Measurements from ENCODE around the gene SPPL3. TPM values are rescaled to one million over a fixed set of nuclear protein-coding genes. Genes with fewer than 3 reads are reported as not detected.

The SPPL3 gene
- polyA plus RNA-seq, 1 of the 3 experiments (the other 2 are of a cell fraction) = 18.8 TPM

DNA sequence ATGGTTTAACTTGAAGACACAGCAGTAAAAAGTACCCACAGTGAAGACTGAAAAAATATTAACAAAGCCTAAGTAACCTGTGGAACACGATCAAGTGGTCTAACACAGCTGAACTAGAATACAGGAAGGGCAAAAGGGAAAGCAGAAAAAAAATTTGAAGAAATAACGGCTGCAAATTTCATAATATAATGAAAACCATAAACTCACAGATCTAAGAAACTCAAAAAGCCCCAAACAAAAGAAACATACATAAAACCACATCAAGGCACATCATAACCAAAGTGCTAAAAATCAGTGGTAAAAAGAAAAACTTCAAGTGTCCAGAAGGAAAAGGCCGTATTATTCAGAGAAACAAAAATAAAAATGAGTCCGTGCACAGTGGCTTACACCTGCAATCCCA lies 30.9 kb downstream of the SPPL3 start:
- no peak for DNase-seq
- Histone ChIP-seq H3K4me2 (no peak overlapping the region), H2AFZ (ENCODE audit: low read depth) (no peak overlapping the region), H3K9me2 (no peaks in the 10 kb centered on the region), H3K27ac (ENCODE audit: low read depth in 2 of 2, low read length in 1 of 2) (no peak overlapping the region), H3K79me2 (ENCODE audit: insufficient read depth) (peaks cover 75% of the 10 kb centered on the region), H3K27me3 (ENCODE audit: insufficient read depth) (no peaks in the 10 kb centered on the region), H3K9ac (no peak overlapping the region), H3K4me3 (ENCODE audit: low read depth in 2 of 2, low read length in 1 of 2) (no peak overlapping the region), H3K36me3 (replicated peaks in 1 of 2; ENCODE audit: control insufficient read depth in 1 of 2, insufficient read depth in 2 of 2, low read length in 1 of 2) (peaks cover 0 to 4% of the 10 kb centered on the region in 2 experiments), H3F3A (replicated peaks; ENCODE audit: insufficient read depth) (peaks cover 3% of the 10 kb centered on the region), H3K9me3 (no peaks in the 10 kb centered on the region), H4K20me1 (ENCODE audit: insufficient read depth) (peaks cover 7% of the 10 kb centered on the region; the same call in 1 of the 2 replicates), H3K4me1 (ENCODE audit: control insufficient read depth in 1 of 2, insufficient read depth in 2 of 2, low read depth in 1 of 2, low read length in 1 of 2) (0 out of 4 replicates have a peak, but pooled peaks cover 0 to 3% of the 10 kb centered on the region in 2 experiments)
- ChIA-PET POLR2A (no interaction called here), CTCF (interaction anchor here (0.7 kb wide), 1 partner anchor 83 kb away, joined by 4 read pairs; no protein-coding TSS in a partner anchor)
- WGBS (ENCODE audit: low lambda C conversion rate) = 95% methylated on average over 4 of the region's 4 CpGs
- TF ChIP-seq RXRA (IDR thresholded peaks at IDR 0.05; ENCODE audit: borderline replicate concordance, low read depth) (no peak), NRF1 (IDR thresholded peaks at IDR 0.05; ENCODE audit: low read depth, low read length) (no peak), USF2 (IDR thresholded peaks at IDR 0.05; ENCODE audit: borderline replicate concordance, low read depth, low read length) (no peak), SIN3A (IDR thresholded peaks at IDR 0.05; ENCODE audit: borderline replicate concordance, low read depth, low read length) (no peak), GATA2 (CRISPR knock-in tag; IDR thresholded peaks at IDR 0.05) (no peak), MXI1 (IDR thresholded peaks at IDR 0.05; ENCODE audit: low read depth, low read length) (no peak), FOXM1 (IDR thresholded peaks at IDR 0.05; ENCODE audit: low read depth) (no peak)

GRCh38 chr12:120872487-120872886 lies 31.7 kb downstream of the SPPL3 start:
- Histone ChIP-seq H3K4me1 (ENCODE audit: control insufficient read depth in 1 of 2, insufficient read depth in 2 of 2, low read depth in 1 of 2, low read length in 1 of 2) (0 out of 4 replicates have a peak, but pooled peaks cover 0 to 3% of the 10 kb centered on the region in 2 experiments), H3F3A (replicated peaks; ENCODE audit: insufficient read depth) (peaks cover 3% of the 10 kb centered on the region), H3K27me3 (ENCODE audit: insufficient read depth) (no peaks in the 10 kb centered on the region), H3K4me3 (ENCODE audit: low read depth in 2 of 2, low read length in 1 of 2) (no peak overlapping the region), H3K79me2 (ENCODE audit: insufficient read depth) (peaks cover 77% of the 10 kb centered on the region), H3K9ac (no peak overlapping the region), H3K27ac (ENCODE audit: low read depth in 2 of 2, low read length in 1 of 2) (no peak overlapping the region), H3K9me2 (no peaks in the 10 kb centered on the region), H4K20me1 (ENCODE audit: insufficient read depth) (peaks cover 7% of the 10 kb centered on the region; the same call in 1 of the 2 replicates), H2AFZ (ENCODE audit: low read depth) (no peak overlapping the region), H3K36me3 (replicated peaks in 1 of 2; ENCODE audit: control insufficient read depth in 1 of 2, insufficient read depth in 2 of 2, low read length in 1 of 2) (peaks cover 0 to 9% of the 10 kb centered on the region in 2 experiments), H3K4me2 (no peak overlapping the region), H3K9me3 (no peaks in the 10 kb centered on the region)
- no peak for DNase-seq
- POLR2A ChIA-PET = no interaction called here
- 95% methylated on average over 5 of the region's 5 CpGs for WGBS (ENCODE audit: low lambda C conversion rate)
- CTCF ChIA-PET = interaction anchor here (0.7 to 1.1 kb wide), 2 partner anchors 18 to 82 kb away, joined by 3 to 4 read pairs; no protein-coding TSS in a partner anchor
- no peak for TF ChIP-seq NFIC (IDR thresholded peaks at IDR 0.05; ENCODE audit: borderline replicate concordance)
- no peak for TF ChIP-seq TAF1 (IDR thresholded peaks at IDR 0.05; ENCODE audit: borderline replicate concordance, low read depth, low read length)
- TF ChIP-seq, protein P1, sequence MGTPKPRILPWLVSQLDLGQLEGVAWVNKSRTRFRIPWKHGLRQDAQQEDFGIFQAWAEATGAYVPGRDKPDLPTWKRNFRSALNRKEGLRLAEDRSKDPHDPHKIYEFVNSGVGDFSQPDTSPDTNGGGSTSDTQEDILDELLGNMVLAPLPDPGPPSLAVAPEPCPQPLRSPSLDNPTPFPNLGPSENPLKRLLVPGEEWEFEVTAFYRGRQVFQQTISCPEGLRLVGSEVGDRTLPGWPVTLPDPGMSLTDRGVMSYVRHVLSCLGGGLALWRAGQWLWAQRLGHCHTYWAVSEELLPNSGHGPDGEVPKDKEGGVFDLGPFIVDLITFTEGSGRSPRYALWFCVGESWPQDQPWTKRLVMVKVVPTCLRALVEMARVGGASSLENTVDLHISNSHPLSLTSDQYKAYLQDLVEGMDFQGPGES (IDR thresholded peaks at IDR 0.05; ENCODE audit: low read depth, low read length) = no peak
- TF ChIP-seq USF2 (IDR thresholded peaks at IDR 0.05; ENCODE audit: borderline replicate concordance, low read depth, low read length) = no peak
- TF ChIP-seq ELF1 (IDR thresholded peaks at IDR 0.05) = no peak
- TF ChIP-seq FOXM1 (IDR thresholded peaks at IDR 0.05; ENCODE audit: low read depth) = no peak
- no peak for TF ChIP-seq SMC3 (IDR thresholded peaks at IDR 0.05; ENCODE audit: low read depth, low read length)
- TF ChIP-seq CTCF (IDR thresholded peaks at IDR 0.05) = no peak
- TF ChIP-seq EZH2phosphoT487 (IDR thresholded peaks at IDR 0.05; ENCODE audit: borderline replicate concordance, low read depth) = no peak
- no peak for TF ChIP-seq TEAD4 (IDR thresholded peaks at IDR 0.05; ENCODE audit: borderline replicate concordance, insufficient read depth)
- TF ChIP-seq USF1 (IDR thresholded peaks at IDR 0.05; ENCODE audit: borderline replicate concordance, low read depth) = no peak
- TF ChIP-seq MXI1 (IDR thresholded peaks at IDR 0.05; ENCODE audit: low read depth, low read length) = no peak
- no peak for TF ChIP-seq RCOR1 (IDR thresholded peaks at IDR 0.05; ENCODE audit: low read length)
- no peak for TF ChIP-seq MEF2A (IDR thresholded peaks at IDR 0.05; ENCODE audit: borderline replicate concordance, low read depth)
- TF ChIP-seq JUND (IDR thresholded peaks at IDR 0.05) = no peak
- TF ChIP-seq NRF1 (IDR thresholded peaks at IDR 0.05; ENCODE audit: low read depth, low read length) = no peak
- TF ChIP-seq TCF12 (IDR thresholded peaks at IDR 0.05) = no peak
